NCI-H1048 (cell line): ENCODE results near the gene ZNF428.
A peak's percentile ranks its signal among the peaks of the same experiment; 100 is the strongest.
"Not testable (repeated sequence)": the region's sequence is repeated elsewhere in the genome, so short reads cannot be mapped to it uniquely, and the experiment has no call there.

Experiments
- DNase-seq: peaks from one replicate; lab custom pipeline; 2025; lab: John Stamatoyannopoulos, UW

Gene ZNF428

GRCh38 chr19:43616954-43617353, 2.5 kb downstream of the ZNF428 start:
- no peak for DNase-seq

GRCh38 chr19:43616306-43616705, 3.1 kb downstream of the ZNF428 start:
- no peak for DNase-seq

DNA sequence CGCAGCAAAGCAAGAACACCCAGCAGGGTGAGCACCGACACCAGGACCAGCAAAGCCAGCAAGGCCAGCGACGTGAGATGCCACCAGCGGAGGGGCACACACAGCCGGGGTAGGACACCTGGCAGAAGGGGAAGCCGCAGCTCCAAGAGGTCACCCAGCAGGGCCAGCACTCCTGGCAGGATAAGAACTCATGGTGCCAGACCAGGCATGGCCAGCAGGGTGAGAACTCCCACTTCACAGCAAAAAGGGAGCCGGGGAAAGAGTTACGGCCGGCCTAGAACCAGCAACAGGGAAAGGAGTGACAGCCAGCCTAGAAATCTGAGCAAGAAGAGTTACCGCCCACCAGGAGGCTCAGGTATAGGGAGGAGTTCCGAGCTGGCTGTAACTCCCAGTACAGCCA, 7.1 kb downstream of the ZNF428 start:
- no peak for DNase-seq

GRCh38 chr19:43611788-43612187, 7.6 kb downstream of the ZNF428 start, which contains the start of gene SRRM5:
Gene SRRM5, plus strand, starts transcription at chr19:43612088. Its CDS starts 34 bp downstream, at chr19:43612122.
- DNase-seq = no peak

GRCh38 chr19:43610493-43610892, 8.9 kb downstream of the ZNF428 start:
- no peak for DNase-seq

DNA sequence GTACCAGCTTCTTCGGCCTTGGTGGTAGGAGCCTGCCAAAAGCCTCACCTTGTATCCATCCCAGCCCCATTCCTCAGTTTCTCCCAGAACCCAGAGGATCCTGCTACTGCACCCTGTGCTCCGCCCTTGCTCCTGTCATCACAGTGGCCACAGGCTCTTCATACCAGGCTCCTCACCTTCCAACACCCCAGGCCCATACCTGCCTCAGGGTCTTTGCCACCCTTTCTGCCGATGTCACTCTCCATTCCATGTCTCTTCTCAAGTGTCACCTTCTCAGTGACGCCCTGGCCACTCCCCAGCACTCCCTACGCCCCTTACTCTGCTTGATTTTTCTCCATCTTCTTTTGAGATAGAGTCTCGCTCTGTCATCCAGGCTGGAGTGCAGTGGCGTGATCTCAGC, 9.6 kb downstream of the ZNF428 start:
- no peak for DNase-seq

DNA sequence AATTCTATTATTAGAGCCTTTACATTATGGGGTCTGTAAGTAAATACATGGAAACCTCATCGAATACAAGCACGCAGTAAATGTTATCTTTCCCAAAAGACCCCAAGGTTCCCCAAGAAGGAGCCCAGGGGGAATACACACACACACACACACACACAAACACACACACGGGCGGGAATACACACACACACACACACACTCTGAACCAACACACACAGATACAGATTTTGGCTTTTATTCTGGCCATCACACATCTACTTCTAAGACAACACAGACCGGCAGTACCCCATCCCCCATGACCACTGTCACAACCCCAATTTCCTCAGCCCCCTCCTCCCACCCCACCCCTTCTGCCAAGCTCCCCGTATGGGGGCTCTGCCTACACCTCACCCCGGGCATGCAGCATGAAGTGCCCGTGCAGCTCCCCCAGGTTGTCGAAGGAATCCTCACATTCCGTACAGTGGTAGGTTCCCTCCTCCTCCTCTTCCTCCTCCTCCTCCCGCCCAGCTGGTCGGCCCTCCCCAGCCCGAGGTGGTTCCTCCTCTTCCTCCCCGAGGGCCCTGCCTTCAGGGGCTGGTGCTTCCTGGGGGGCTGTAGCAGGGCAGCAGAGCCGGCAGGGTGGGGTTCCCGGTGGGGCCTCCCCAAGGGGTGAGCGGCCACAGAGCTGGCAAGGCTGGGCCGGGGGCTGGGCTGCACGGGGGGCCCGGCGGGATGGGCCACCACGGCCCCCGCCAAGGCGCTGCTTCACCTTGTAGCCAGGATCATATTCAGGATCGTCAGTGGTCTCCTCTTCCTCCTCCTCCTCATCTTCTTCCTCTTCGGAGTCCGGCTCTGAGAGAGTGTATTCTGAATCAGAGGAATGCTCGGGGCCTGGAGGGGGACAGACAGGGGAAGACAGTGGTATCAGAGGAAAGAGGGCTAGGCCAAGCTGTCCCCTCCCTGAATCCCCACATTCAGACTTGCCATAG, 11.9 kb downstream of the ZNF428 start:
- no peak for DNase-seq

GRCh38 chr19:43606569-43607229, 12.7 kb downstream of the ZNF428 start:
- DNase-seq = no peak

DNA sequence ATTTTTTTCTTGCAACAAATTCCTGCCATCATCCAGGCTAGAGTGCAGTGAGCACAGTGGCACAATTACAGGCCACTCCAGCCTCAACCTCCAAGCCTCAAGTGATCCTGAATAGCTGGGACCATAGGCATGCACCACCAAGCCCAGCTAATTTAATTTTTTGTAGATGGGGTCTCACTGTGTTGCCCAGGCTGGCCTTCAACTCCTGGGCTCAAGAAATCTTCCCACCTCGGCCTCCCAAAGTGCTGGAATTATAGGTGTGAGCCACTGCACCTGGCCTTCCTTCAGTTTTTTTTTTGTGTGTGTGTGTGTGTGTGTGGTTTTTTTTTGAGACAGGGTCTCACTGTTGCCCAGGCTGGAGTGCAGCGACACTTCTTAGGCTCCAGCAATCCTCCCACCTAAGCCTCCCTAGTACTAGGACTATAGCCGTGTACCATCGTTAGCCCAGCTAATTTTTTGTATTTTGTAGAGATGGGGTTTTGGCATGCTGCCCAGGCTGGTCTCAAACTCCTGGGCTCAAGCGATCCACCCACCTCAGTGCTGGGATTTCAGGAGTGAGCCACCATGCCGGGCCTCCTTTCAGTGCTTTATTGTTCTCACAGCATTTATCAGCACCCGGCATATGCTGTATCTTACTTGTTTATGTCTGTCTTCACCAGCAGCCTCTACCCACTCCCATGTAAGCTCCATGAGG, 13.4 kb downstream of the ZNF428 start:
- DNase-seq = no peak

- DNase-seq = not testable (repeated sequence)
These were observed 19.1 kb downstream of the ZNF428 start for GRCh38 chr19:43600326-43600725.

DNA sequence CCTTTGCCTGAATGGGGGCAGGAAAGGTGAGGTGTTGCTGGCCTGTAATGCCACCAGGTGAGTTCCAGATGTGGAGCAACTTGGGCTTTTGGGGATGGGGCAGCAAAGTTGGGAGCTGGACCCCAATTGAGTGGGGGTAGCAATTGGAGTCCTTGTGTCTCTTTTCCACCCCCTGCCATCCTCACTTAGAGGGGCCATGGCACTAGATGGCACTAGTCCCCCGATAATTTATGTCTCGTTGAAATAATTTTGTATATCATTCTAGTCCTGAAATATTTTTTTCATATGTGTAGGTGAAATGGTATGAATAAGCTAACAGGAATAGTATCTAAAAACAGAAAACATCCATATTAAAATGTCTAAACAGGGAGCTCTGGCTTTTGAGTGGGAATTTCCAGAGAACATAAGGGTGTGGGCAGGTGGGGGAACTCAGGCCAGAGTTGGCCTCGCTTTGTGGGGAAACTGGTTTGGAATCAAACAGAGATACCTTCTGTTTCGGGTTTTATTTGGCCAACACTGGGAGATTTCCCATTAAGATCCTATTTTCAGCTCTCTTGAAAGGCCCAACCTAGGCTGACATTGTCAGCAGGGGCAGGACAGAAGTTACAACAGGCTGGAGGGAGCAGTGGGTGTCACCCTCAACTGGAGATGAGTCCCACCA, 19.7 kb downstream of the ZNF428 start:
- no peak for DNase-seq

- DNase-seq = no peak
These were observed 20.8 kb downstream of the ZNF428 start for GRCh38 chr19:43598445-43599240.

DNA sequence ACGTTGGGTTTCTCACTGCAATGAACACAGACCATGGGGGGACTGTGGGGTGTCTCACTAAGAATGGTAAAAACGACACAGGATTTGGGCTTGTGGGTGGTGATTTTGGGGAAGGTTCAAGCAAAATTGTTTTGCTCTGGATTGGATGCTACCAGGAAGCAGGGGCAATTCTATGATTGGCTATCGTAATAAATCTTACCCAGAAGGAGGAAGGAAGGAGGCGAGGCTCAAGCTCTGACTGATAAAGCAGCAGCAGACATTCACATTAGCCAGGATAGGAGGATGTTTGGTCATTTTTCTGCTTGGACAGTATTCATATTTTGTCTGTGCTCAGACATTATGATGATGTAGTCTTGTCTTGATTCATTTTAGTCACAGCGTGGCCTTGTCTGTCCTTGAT, 21.6 kb downstream of the ZNF428 start:
- no peak for DNase-seq

GRCh38 chr19:43596842-43597461, 22.5 kb downstream of the ZNF428 start:
- DNase-seq = no peak

- peak; percentile 99 for DNase-seq
These were observed 23.2 kb downstream of the ZNF428 start, which contains the start of the genes IRGQ and ZNF576 for GRCh38 chr19:43595999-43596841. Gene IRGQ, minus strand, starts transcription at chr19:43596134. Its CDS starts 796 bp downstream, at chr19:43595338. Gene ZNF576, plus strand, starts transcription at chr19:43596595. Its CDS starts 514 bp downstream, at chr19:43597109.

DNA sequence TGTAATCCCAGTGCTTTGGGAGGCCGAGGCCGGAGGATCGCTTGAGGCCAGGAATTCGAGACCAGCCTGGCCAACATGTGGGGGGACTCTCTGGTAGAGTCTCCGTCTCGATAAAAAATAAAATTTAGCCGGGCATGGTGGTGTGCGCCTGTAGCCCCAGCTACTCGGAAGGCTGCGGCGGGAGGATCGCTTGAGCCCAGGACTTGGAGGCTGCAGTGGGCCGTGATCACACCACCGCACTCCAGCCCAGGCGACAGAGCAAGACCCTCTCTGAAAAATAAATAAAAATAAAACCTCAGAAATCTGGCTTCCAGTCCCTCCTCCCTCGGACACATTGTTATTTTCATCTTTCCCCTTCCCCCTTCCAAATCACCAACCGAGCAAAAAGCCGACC, 23.8 kb downstream of the ZNF428 start:
- no peak for DNase-seq

DNA sequence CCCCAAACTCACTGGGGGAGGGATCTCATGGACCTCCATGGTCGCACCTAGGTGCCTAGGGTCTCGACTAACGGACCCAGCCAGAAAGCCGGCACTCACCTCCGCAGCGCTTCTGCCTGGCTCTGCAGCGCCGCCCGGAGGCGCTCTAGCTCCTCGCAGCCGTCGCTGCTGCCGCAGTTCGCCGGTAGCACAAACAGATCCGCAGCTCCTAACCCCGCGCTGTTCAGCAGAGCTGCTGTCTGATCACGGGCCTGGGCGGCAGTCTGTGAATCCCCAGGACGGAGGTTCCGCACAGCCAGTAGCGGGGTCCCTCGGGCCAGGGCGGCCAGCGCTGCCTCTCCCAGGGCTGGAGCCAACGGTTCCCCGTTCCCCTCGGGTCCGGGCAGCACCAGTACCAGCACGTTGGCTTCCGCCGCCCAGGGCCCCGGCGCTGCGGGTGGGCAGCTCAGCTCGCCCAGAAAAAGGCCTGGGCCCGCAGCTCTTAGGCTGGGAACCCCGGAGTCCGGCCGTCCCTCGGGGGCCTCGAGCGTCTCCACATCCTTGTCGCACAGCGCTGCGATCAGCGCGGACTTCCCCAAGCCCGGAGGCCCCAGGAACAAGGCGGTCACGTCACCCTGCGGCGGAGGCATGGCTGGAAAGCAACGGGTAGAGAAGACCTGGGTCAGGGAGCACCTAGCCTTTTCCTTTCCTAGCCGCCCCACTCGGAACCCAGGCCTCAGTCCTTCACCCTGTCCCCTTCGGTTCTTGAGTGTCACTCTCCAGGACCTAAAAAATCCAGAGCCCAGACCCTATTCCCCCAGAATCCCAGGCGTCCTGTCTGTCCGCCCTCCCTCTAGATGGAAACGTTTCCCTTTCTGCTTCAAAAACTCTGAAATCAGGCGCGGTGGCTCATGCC, 24.5 kb downstream of the ZNF428 start:
- DNase-seq = no peak

DNA sequence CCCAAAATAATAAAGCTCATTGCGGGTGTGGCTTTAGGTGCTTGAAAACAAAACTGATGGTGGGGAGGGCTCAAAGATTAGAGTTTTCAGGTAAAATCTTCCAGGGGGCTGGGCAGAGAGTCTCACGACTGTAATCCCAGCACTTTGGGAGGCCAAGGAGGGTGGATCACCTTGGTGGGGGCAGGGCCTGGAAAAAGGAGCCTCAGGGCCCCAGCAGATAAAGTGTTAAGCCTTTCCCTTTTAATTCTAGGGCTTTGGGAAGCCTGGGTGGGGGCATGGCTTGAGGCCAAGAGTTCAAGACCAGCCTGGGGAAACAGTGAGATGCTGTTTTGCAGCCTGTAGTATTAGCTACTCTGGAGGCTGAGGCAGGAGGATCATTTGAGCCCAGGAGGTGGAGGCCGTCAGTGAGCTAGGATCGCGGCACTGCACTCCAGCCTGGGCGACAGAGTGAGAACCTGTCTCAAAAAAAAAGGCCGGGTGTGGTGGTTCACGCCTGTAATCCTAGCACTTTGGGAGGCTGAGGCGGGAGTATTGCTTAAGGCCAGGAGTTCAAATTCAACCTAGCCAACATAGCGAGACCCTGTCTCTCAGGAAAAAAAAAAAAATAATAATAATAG, 25.2 kb downstream of the ZNF428 start:
- no peak for DNase-seq
